Cardiac muscle cell (in vitro differentiated cells and primary cell): ENCODE results near the gene AP1S2. TPM values are rescaled to one million over a fixed set of nuclear protein-coding genes. Genes with fewer than 3 reads are reported as not detected.
"Not testable (repeated sequence)": the region's sequence is repeated elsewhere in the genome, so short reads cannot be mapped to it uniquely, and the experiment has no call there.

Experiments
- DNase-seq, 2 donors: peaks; one replicate each; pipeline versions ENCODE4 v3.0.0 to v3.0.0-alpha.2; 2010 to 2017; ENCODE audit warnings: low read depth in 1 of 2, low spot score in 1 of 2
- H3K27ac ChIP-seq: fragments of 200-600 bp; sonication (generic); 2 replicates; pipeline ENCODE4 v1.5.1; 2016
- H3K27me3 ChIP-seq: fragments of 200-600 bp; sonication (generic); 2 replicates; pipeline ENCODE4 v1.6.0; 2016; ENCODE audit warnings: control low read depth
- H3K36me3 ChIP-seq: fragments of 200-600 bp; sonication (generic); 2 replicates; pipeline ENCODE4 v1.5.1; 2016; ENCODE audit warnings: control low read depth
- H3K4me1 ChIP-seq: fragments of 200-600 bp; sonication (generic); 2 replicates; pipeline ENCODE4 v1.8.1; 2017; ENCODE audit warnings: low read depth, mild to moderate bottlenecking, mixed run types
- H3K4me3 ChIP-seq: fragments of 200-600 bp; sonication (generic); 2 replicates; pipeline ENCODE4 v1.5.1; 2016; ENCODE audit warnings: mild to moderate bottlenecking
- H3K9me3 ChIP-seq: fragments of 200-600 bp; sonication (generic); 2 replicates; pipeline ENCODE4 v1.5.1; 2017; ENCODE audit warnings: low read depth, mild to moderate bottlenecking, control low read depth
- CTCF ChIP-seq: IDR thresholded peaks from 2 replicates; pipeline ENCODE4 v1.5.1; 2012; ENCODE audit warnings: low read depth, mild to moderate bottlenecking, low read length
- polyA plus RNA-seq: library from polyadenylated mRNA; unstranded; fragments of >200 nt; fragmentation: Nextera tagmentation; extraction: Ambion mirVana; gene quantifications from 2 replicates; pipeline ENCODE4 v1.2.1, GENCODE V29; 2016
- total RNA-seq: library from RNA; depleted of rRNA; stranded (reverse); fragments of >200 nt; gene quantifications from 2 replicates; pipeline ENCODE4 v1.2.3, GENCODE V29; 2016

Gene AP1S2
- total and polyA plus RNA-seq, 2 experiments from 2014 or later, result 132 to 177 TPM

- no peak overlapping the region for H3K27ac ChIP-seq
Observed at GRCh38 chrX:15843960-15844359, 10.7 kb downstream of the AP1S2 start.

GRCh38 chrX:15841853-15842516 is 12.6 kb downstream of the AP1S2 start:
- no peaks in the 10 kb centered on the region for H3K27me3 ChIP-seq

More at GRCh38 chrX:15843960-15844359, 10.7 kb downstream of the AP1S2 start:
- DNase-seq, result no peak
- H3K9me3 ChIP-seq, result no peaks in the 10 kb centered on the region
- H3K4me3 ChIP-seq, result no peak overlapping the region
- no peaks in the 10 kb centered on the region for H3K27me3 ChIP-seq
- no peak for TF ChIP-seq CTCF
- H3K36me3 ChIP-seq, result peaks cover 26% of the 10 kb centered on the region
- peaks cover 26% of the 10 kb centered on the region for H3K4me1 ChIP-seq

GRCh38 chrX:15838017-15838416 is 16.6 kb downstream of the AP1S2 start:
- no peaks in the 10 kb centered on the region for H3K27me3 ChIP-seq
- no peak for TF ChIP-seq CTCF
- H3K4me1 ChIP-seq, result peaks cover 11% of the 10 kb centered on the region
- H3K36me3 ChIP-seq, result peaks cover 20% of the 10 kb centered on the region
- no peak for DNase-seq
- H3K27ac ChIP-seq, result no peak overlapping the region
- H3K4me3 ChIP-seq, result no peak overlapping the region
- no peaks in the 10 kb centered on the region for H3K9me3 ChIP-seq

More at GRCh38 chrX:15841853-15842516, 12.6 kb downstream of the AP1S2 start:
- Histone ChIP-seq H3K36me3 (peaks cover 32% of the 10 kb centered on the region), H3K4me1 (peaks cover 7% of the 10 kb centered on the region), H3K9me3 (no peaks in the 10 kb centered on the region), H3K27ac (no peak overlapping the region), H3K4me3 (no peak overlapping the region)
- TF ChIP-seq CTCF, result no peak
- no peak for DNase-seq

- Histone ChIP-seq H3K36me3 (peaks cover 12% of the 10 kb centered on the region), H3K27me3 (no peaks in the 10 kb centered on the region), H3K9me3 (no peaks in the 10 kb centered on the region), H3K4me1 (peaks cover 11% of the 10 kb centered on the region), H3K4me3 (no peak overlapping the region), H3K27ac (peak overlapping the region; percentile 46)
- TF ChIP-seq CTCF, result no peak
- DNase-seq, result peak in 1 of 2 donors; percentile 13
Observed at GRCh38 chrX:15834827-15835595, 19.6 kb downstream of the AP1S2 start.

GRCh38 chrX:15834053-15834452 is 20.6 kb downstream of the AP1S2 start:
- Histone ChIP-seq H3K9me3 (no peaks in the 10 kb centered on the region), H3K27me3 (no peaks in the 10 kb centered on the region), H3K4me1 (peaks cover 11% of the 10 kb centered on the region), H3K36me3 (peaks cover 8% of the 10 kb centered on the region), H3K4me3 (no peak overlapping the region), H3K27ac (no peak overlapping the region)
- DNase-seq, result no peak
- no peak for TF ChIP-seq CTCF

- H3K27ac ChIP-seq, H3K27me3 ChIP-seq, H3K4me3 ChIP-seq, H3K36me3 ChIP-seq, DNase-seq, H3K9me3 ChIP-seq: not testable (repeated sequence)
- peaks cover 11% of the 10 kb centered on the region for H3K4me1 ChIP-seq
Observed at GRCh38 chrX:15831347-15831746, 23.3 kb downstream of the AP1S2 start.
